Stimulated activated naive CD4-positive, alpha-beta T cell (primary cell): Measurements from ENCODE around the gene SRD5A2.
"Not testable (repeated sequence)": the region's sequence is repeated elsewhere in the genome, so short reads cannot be mapped to it uniquely, and the experiment has no call there.

Experiments used
- DNase-seq, 6 experiments: peaks; one replicate each; lab custom pipeline; 2025; lab: John Stamatoyannopoulos, UW

SRD5A2 gene

GRCh38 chr2:31533036-31533435, 47.7 kb downstream of the SRD5A2 start:
- DNase-seq = no peak

DNA sequence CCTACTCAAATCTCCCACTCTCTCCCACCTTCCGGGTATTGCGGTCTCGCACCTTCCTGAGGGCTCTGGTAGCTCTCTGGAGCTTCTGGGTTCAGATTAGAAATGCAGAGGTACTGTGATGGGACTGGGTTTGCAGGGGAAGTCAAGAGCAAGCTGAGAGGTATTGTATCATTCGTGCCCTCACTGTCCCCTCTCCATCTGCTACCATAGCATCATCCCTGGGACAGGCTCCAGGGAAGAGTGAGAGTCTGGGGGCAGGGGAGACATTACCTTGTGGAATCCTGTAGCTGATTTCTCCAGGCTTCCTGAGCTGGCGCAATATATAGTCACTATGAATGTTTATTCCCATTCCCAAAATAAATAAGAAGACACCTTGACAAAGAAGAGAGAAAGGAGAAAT, 49.6 kb downstream of the SRD5A2 start:
- DNase-seq = no peak

DNA sequence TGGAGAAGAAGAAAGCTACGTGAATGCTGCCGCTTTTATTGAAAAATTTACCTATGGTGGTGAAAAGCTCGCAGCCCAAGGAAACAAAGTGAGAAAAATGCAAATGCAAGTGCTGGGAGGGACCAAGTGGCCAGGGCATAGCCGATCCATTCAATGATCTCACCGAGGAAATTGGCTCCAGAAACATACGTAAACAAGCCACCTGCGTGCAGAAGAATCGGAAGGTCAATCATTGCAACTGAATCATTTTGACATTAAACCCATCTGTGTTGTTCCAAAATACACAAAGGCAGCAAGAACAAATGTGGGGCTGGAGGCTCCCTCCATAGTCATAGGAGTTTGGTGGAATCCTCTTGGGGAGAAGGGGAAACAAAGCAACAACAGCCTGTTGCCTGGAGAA, 51.5 kb downstream of the SRD5A2 start:
- DNase-seq = no peak

DNA sequence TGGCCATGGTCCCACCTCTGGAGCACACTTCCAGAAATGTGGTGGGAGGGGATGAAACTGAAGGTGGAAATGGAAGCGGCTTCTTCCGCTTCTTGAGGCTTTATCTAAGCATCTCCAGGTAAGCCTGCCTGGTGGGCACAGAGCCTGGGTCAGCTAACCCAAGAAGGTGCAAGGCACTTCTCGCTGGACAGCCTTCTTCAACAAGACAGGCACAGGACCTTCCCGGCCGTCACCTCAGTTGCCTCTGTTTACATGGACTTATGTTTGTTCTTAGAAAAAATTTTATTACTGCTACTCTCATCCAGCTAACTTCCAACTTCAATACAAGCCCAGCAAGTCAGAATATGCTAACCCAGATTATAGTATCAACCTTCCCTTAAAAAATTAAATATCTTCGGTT, 51.9 kb downstream of the SRD5A2 start:
- DNase-seq = no peak

DNA sequence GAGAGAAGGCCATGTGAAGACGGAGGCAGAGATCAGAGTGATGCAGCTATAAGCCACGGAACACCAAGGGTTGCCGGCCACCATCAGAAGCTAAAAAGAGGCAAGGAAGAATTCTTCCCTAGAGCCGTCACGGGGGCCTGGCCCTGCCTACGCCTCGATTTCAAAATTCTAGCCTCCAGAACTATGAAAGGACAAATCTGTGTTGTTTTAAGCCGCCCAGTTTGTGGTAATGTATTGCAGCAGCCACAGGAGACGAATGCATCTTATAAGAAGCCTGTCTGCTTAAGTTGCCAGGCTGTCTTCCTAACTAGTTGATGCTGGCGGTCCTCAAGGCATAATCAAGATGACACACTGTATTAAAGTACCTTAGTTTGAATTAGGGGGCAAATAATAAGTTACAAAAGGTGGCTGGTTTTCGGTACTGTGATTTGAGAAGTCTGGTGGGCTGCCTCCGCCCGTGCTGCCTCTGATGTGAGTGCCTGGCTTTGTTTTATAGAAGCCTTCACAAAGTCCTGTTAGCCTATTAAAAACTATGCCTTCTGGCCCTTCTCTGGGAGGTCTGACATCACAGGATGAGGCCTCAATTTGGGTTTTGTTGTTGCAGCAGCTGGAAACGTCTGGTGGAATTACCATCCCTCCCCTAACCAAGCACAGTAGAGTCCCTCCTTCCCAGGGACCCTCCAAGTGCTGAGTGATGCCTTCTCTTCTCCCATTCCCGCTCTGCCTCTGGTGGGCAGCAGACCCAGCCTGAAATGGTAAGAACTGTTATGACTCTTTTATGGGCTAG, 53.6 kb downstream of the SRD5A2 start:
- DNase-seq = no peak

- DNase-seq = no peak
Observed at GRCh38 chr2:31525876-31526275, 54.9 kb downstream of the SRD5A2 start.

- DNase-seq = no peak
Observed at GRCh38 chr2:31524592-31524991, 56.1 kb downstream of the SRD5A2 start.

- peak in 4 of 6 experiments; percentile 1 to 56 (median 22) for DNase-seq
Observed at GRCh38 chr2:31523871-31524492, 56.8 kb downstream of the SRD5A2 start.

GRCh38 chr2:31522786-31523185, 58.0 kb downstream of the SRD5A2 start:
- no peak for DNase-seq

DNA sequence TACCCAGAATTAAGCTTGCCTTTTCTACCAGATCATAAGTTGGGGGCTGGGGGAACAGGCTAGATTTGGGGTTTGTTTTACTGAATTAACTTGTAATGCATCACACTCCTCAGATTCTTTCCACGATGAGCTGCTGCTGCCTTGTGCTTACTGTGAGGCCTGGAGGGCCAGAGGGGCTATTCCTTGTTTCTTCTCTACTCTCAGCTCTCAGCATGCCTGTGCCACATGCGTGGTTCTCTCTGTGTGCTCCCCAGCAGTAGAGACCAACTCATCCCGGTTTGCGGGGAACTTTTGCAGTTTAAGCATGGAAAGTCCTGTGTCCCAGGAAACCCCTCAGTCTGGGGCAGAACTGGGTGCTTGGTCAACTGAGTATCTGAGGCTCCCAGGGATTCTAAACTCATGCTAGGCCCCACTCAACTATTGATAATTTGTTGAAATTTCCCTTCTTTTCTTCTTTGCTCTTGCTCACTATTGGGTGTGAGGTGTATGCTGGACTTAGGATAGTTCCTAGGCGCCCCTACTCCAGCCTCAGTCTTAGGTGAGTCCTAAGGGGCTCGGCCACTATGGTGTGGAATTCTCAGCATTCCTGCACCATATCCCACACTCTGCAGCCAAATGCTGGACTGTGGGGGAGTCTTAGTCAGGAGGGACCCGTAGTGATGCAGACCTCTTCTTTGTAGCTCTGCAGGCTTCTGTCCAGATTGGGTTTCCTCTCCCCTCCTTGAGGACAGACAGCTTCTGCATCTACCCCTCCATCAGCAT, 63.1 kb downstream of the SRD5A2 start:
- DNase-seq = no peak

- no peak for DNase-seq
Observed at GRCh38 chr2:31515586-31515985, 65.2 kb downstream of the SRD5A2 start.

DNA sequence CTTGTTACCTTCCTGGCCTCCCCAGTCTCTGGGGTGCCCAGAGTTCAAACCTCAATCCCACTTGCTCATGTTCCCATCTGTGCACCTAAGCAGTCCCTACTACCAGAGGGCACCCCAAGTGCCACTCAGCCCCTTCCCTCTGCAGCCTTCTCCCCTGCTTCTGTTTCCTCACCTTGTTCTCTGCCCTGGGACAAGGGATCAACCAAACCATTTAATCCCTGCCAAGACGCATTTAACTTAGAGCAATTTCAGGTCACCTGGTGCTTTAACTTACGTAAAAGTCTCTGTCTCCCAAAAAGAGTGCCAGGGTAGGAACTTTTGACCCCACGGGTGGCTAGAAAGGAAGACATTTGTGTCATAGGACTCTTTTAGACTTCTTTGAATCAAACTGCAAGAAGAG, 67.2 kb downstream of the SRD5A2 start:
- DNase-seq = no peak

- no peak for DNase-seq
Observed at GRCh38 chr2:31511376-31511775, 69.4 kb downstream of the SRD5A2 start.

DNA sequence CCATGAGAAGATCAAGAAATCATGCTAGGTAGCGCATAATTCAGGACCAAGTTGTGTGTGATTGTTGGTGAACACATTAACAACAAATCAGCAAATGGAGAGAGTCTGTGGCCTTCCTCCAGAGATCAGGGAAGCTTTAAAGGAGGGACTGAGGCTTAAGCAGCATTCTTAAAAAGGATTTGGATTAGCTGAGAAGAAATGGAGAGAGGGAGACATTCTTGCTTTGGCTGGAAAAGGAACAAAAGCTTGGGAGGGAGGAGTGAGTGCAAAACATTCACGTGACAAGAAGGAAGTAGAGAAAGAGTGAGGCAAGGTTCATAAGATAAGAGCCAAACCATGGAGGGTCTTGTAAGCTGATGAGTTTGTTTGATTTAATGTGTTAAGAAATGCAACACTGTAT, 75.6 kb downstream of the SRD5A2 start:
- no peak for DNase-seq

DNA sequence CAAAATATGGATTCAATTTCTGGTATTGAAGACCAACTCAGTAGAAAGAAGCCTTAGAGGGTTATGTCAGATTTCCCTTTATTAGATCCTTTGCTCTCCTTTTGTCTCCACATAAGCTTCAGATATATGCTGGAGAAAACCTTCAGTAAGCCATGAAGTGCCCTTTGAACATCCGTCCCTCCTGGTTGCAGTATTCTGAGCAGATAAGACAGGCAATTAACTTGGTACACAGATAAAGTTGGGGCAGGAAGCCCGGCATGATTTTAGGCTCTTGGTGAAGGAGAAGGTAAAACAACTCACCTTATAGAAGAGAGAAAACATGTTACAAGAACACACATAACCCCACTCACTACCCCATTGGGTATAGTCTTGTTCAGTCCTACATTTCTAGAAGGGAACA, 76.4 kb downstream of the SRD5A2 start:
- DNase-seq = no peak

GRCh38 chr2:31496451-31496874, 84.3 kb downstream of the SRD5A2 start:
- DNase-seq = not testable (repeated sequence)

- not testable (repeated sequence) for DNase-seq
Observed at GRCh38 chr2:31489339-31489738, 91.4 kb downstream of the SRD5A2 start.

DNA sequence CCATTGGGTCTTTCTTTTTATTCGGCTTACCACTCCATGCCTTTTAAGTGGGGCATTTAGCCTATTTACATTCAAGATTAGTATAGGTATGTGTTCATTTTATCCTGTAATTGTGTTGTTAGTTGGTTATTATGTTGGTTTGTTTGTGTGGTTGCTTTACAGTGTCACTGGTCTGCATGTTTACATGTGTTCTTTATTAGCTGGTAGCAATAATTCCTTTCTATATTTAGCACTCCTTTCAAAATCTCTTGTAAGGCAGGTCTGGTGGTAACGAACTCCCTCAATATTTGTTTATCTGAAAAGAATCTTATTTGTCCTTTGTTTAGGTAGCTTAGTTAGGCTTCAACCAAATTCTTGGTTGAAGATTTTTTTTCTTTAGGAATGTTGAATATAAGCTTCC, 97.5 kb downstream of the SRD5A2 start:
- no peak for DNase-seq

GRCh38 chr2:31476511-31477180, 104.1 kb downstream of the SRD5A2 start:
- no peak for DNase-seq

DNA sequence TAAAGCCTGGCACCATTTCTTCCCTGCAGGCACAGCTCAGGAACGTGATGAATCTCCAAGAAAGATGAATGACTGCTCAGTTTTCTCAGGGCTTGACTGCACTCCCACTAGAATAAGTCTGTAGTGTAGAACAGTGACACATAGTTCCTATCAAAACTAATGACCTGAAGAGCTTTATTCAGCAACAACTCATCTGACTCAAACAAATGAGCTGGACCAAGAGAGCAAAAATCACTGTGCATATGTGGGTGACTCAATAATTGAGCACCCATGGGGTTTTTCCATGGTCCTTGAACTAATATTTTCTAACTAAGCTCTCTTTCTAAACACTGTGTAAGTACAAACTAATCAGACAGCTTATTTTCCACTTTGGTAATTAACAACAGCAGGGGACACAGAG, 105.0 kb downstream of the SRD5A2 start:
- no peak for DNase-seq

DNA sequence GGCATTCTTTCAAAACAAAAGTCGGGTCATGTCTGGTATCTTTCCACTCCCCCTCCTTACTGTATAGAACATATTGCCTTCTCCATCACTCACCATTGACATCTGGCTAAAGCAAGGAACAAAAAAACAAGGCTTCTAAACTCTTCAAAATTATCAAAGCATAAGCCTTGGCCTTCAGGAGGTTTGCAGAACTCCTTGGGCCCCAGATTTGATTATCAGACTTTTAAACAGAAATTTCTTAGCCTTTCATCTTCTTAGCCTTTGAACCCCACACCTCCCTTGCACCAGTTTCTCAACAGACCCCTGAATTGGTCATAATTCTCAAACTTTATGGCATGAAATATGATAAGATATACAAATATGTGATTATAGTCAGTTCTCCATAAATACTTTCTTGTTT, 106.4 kb downstream of the SRD5A2 start:
- DNase-seq = no peak
